ENCODE data around the gene NSMF. TPM values are rescaled to one million over a fixed set of nuclear protein-coding genes. Genes with fewer than 3 reads are reported as not detected.
"Not testable (repeated sequence)": the region's sequence is repeated elsewhere in the genome, so short reads cannot be mapped to it uniquely, and the experiment has no call there.

Gene NSMF
- total RNA-seq, 2 experiments from 2014 or later, result 62.9 to 63.3 TPM

- ChIA-PET POLR2A (no interaction called here), CTCF (interaction anchor here (1.2 kb wide), 1 partner anchor 29 kb away, joined by 5 read pairs; the partner anchor contains the start of genes EXD3 and NOXA1)
These were observed 7.0 kb downstream of the NSMF start for GRCh38 chr9:137452006-137452760.

GRCh38 chr9:137451264-137452005, 7.7 kb downstream of the NSMF start:
- POLR2A ChIA-PET, CTCF ChIA-PET: not testable (repeated sequence)

GRCh38 chr9:137450539-137451222, 8.5 kb downstream of the NSMF start:
- POLR2A ChIA-PET, CTCF ChIA-PET: not testable (repeated sequence)

GRCh38 chr9:137449931-137450538, 9.1 kb downstream of the NSMF start:
- POLR2A ChIA-PET, result no interaction called here

GRCh38 chr9:137449081-137449844, 9.9 kb downstream of the NSMF start:
- CTCF ChIA-PET, result interaction anchor here (1.2 kb wide), 1 partner anchor 26 kb away, joined by 3 read pairs; the partner anchor contains the start of genes EXD3 and NOXA1
- POLR2A ChIA-PET, result no interaction called here

More at GRCh38 chr9:137449931-137450538, 9.1 kb downstream of the NSMF start:
- CTCF ChIA-PET, result interaction anchor here (1.2 kb wide), 1 partner anchor 27 kb away, joined by 3 read pairs; the partner anchor contains the start of genes EXD3 and NOXA1

- POLR2A ChIA-PET, result interaction anchor here (0.6 kb wide), 1 partner anchor 11 kb away, joined by 3 read pairs; the partner anchor contains the start of gene NSMF
- CTCF ChIA-PET, result no interaction called here
These were observed 10.6 kb downstream of the NSMF start for GRCh38 chr9:137448602-137448962.

GRCh38 chr9:137447722-137448601, 11.2 kb downstream of the NSMF start:
- ChIA-PET CTCF (interaction anchor here (0.6 kb wide), 1 partner anchor 104 kb away, joined by 3 read pairs; no protein-coding TSS in a partner anchor), POLR2A (interaction anchor here (0.6 kb wide), 1 partner anchor 11 kb away, joined by 3 read pairs; the partner anchor contains the start of gene NSMF)

- CTCF ChIA-PET, result no interaction called here
These were observed 12.2 kb downstream of the NSMF start for GRCh38 chr9:137446851-137447471.

GRCh38 chr9:137445930-137446431, 13.2 kb downstream of the NSMF start:
- POLR2A ChIA-PET, result no interaction called here
- CTCF ChIA-PET, result interaction anchor here (1.1 to 1.5 kb wide), 4 partner anchors 9 to 145 kb away, joined by 3 to 6 read pairs (median 3); no protein-coding TSS in a partner anchor

More at GRCh38 chr9:137446851-137447471, 12.2 kb downstream of the NSMF start:
- POLR2A ChIA-PET, result no interaction called here

- ChIA-PET POLR2A (no interaction called here), CTCF (interaction anchor here (0.6 to 1.5 kb wide), 8 partner anchors 10 to 314 kb away, joined by 3 to 6 read pairs (median 3); no protein-coding TSS in a partner anchor)
These were observed 13.8 kb downstream of the NSMF start for GRCh38 chr9:137445275-137445807.

GRCh38 chr9:137444106-137444790, 14.9 kb downstream of the NSMF start:
- ChIA-PET CTCF (interaction anchor here (0.7 to 4.0 kb wide), 6 partner anchors 13 to 142 kb away, joined by 3 to 25 read pairs (median 4); partner anchors contain the start of genes EXD3, MRPL41, NOXA1 and NRARP), POLR2A (no interaction called here)

GRCh38 chr9:137441935-137442321, 17.2 kb downstream of the NSMF start:
- POLR2A ChIA-PET, result interaction anchor here (0.8 kb wide), 1 partner anchor 18 kb away, joined by 3 read pairs; no protein-coding TSS in a partner anchor

GRCh38 chr9:137441289-137441934, 17.7 kb downstream of the NSMF start, which contains the start of gene ENTPD8:
Gene ENTPD8 (minus strand): TSS chr9:137441357. CDS start chr9:137438285, 3,072 bp downstream.
- POLR2A ChIA-PET, result interaction anchor here (0.8 kb wide), 1 partner anchor 17 kb away, joined by 3 read pairs; no protein-coding TSS in a partner anchor
- CTCF ChIA-PET, result interaction anchor here (4.0 kb wide), 1 partner anchor 18 kb away, joined by 25 read pairs; the partner anchor contains the start of genes EXD3 and NOXA1

More at GRCh38 chr9:137441935-137442321, 17.2 kb downstream of the NSMF start:
- CTCF ChIA-PET, result interaction anchor here (0.6 to 4.0 kb wide), 2 partner anchors 10 to 18 kb away, joined by 3 to 25 read pairs; partner anchors contain the start of genes EXD3 and NOXA1

- CTCF ChIA-PET, result no interaction called here
- POLR2A ChIA-PET, result no interaction called here
These were observed 19.9 kb downstream of the NSMF start for GRCh38 chr9:137439158-137439714.

- ChIA-PET POLR2A (no interaction called here), CTCF (no interaction called here)
These were observed 20.5 kb downstream of the NSMF start for GRCh38 chr9:137438591-137439157.
